ENCODE data around the gene NTN1. TPM values are rescaled to one million over a fixed set of nuclear protein-coding genes. Genes with fewer than 3 reads are reported as not detected.
A peak's percentile ranks its signal among the peaks of the same experiment; 100 is the strongest.

NTN1 gene
- total RNA-seq, 2 donors from 2014 or later: 68.8 to 79.0 TPM

GRCh38 chr17:9220398-9221146, 199.3 kb downstream of the NTN1 start:
- Histone ChIP-seq H3K27me3 (replicated peaks; ENCODE audit: insufficient read depth) (no peaks in the 10 kb centered on the region), H3K27ac (peak overlapping the region in 1 of 2 donors; percentile 15), H3K36me3 (peaks cover 11% of the 10 kb centered on the region), H3K4me3 (no peak overlapping the region), H3K4me1 (ENCODE audit: control insufficient read depth in 1 of 2, low read depth in 2 of 2) (peaks cover 14 to 38% of the 10 kb centered on the region in 2 donors), H3K9me3 (peaks cover 6% of the 10 kb centered on the region)
- DNase-seq (ENCODE audit: low spot score) (no peak), ATAC-seq (ENCODE audit: insufficient number of reproducible peaks, low FRiP score, low read depth) (no peak)
- no peak for TF ChIP-seq CTCF (IDR thresholded peaks at IDR 0.05)

- no peak for TF ChIP-seq CTCF (IDR thresholded peaks at IDR 0.05)
- Histone ChIP-seq H3K4me1 (ENCODE audit: control insufficient read depth in 1 of 2, low read depth in 2 of 2) (peaks cover 15 to 44% of the 10 kb centered on the region in 2 donors), H3K4me3 (no peak overlapping the region), H3K36me3 (peaks cover 11% of the 10 kb centered on the region), H3K9me3 (no peaks in the 10 kb centered on the region), H3K27me3 (replicated peaks; ENCODE audit: insufficient read depth) (no peaks in the 10 kb centered on the region), H3K27ac (no peak overlapping the region)
- DNase-seq (ENCODE audit: low spot score): no peak
- no peak for ATAC-seq (ENCODE audit: insufficient number of reproducible peaks, low FRiP score, low read depth)
Observed at GRCh38 chr17:9221147-9221921, 200.0 kb downstream of the NTN1 start.

- H3K4me3 ChIP-seq: no peak overlapping the region
- H3K9me3 ChIP-seq: no peaks in the 10 kb centered on the region
- ATAC-seq (ENCODE audit: insufficient number of reproducible peaks, low FRiP score, low read depth) (no peak), DNase-seq (ENCODE audit: low spot score) (no peak)
- H3K36me3 ChIP-seq: peaks cover 11% of the 10 kb centered on the region
- peaks cover 15 to 44% of the 10 kb centered on the region in 2 donors for H3K4me1 ChIP-seq (ENCODE audit: control insufficient read depth in 1 of 2, low read depth in 2 of 2)
- no peak for TF ChIP-seq CTCF (IDR thresholded peaks at IDR 0.05)
- H3K27ac ChIP-seq: no peak overlapping the region
- no peaks in the 10 kb centered on the region for H3K27me3 ChIP-seq (replicated peaks; ENCODE audit: insufficient read depth)
Observed at GRCh38 chr17:9221922-9222180, 200.5 kb downstream of the NTN1 start.

- no peaks in the 10 kb centered on the region for H3K9me3 ChIP-seq
- no peak overlapping the region for H3K4me3 ChIP-seq
- DNase-seq (ENCODE audit: low spot score): no peak
- no peaks in the 10 kb centered on the region for H3K27me3 ChIP-seq (replicated peaks; ENCODE audit: insufficient read depth)
- no peak overlapping the region for H3K27ac ChIP-seq
- ATAC-seq (ENCODE audit: insufficient number of reproducible peaks, low FRiP score, low read depth): no peak
- H3K4me1 ChIP-seq (ENCODE audit: control insufficient read depth in 1 of 2, low read depth in 2 of 2): peaks cover 11 to 39% of the 10 kb centered on the region in 2 donors
- no peak for TF ChIP-seq CTCF (IDR thresholded peaks at IDR 0.05)
- H3K36me3 ChIP-seq: peaks cover 11% of the 10 kb centered on the region
Observed at GRCh38 chr17:9223531-9223930, 202.2 kb downstream of the NTN1 start.

- Histone ChIP-seq H3K27ac (no peak overlapping the region), H3K9me3 (no peaks in the 10 kb centered on the region), H3K4me1 (ENCODE audit: control insufficient read depth in 1 of 2, low read depth in 2 of 2) (peaks cover 11 to 44% of the 10 kb centered on the region in 2 donors), H3K27me3 (replicated peaks; ENCODE audit: insufficient read depth) (no peaks in the 10 kb centered on the region), H3K36me3 (peaks cover 11% of the 10 kb centered on the region), H3K4me3 (no peak overlapping the region)
- DNase-seq (ENCODE audit: low spot score) (no peak), ATAC-seq (ENCODE audit: insufficient number of reproducible peaks, low FRiP score, low read depth) (no peak)
- no peak for TF ChIP-seq CTCF (IDR thresholded peaks at IDR 0.05)
Observed at GRCh38 chr17:9224485-9224884, 203.2 kb downstream of the NTN1 start.
